H9 (cell line): Measurements from ENCODE around the gene TRMT44. TPM values are rescaled to one million over a fixed set of nuclear protein-coding genes. Genes with fewer than 3 reads are reported as not detected.

ENCODE experiments used
- DNase-seq: peaks from one replicate; pipeline ENCODE4 v3.0.0-alpha.2; 2017
- H2AFZ ChIP-seq: one replicate; pipeline ENCODE4 v1.6.1; 2013; ENCODE audit warnings: mild to moderate bottlenecking, low read length, control low read depth, moderate library complexity
- H2AK5ac ChIP-seq: 2 replicates; pipeline ENCODE4 v1.6.1; 2013; ENCODE audit warnings: low read length, control low read depth, mixed read lengths; ENCODE audit not compliant: insufficient read length
- H2BK120ac ChIP-seq: one replicate; pipeline ENCODE4 v1.6.1; 2013; ENCODE audit warnings: low read depth, mild to moderate bottlenecking, low read length, control low read depth, inconsistent platforms; ENCODE audit not compliant: poor library complexity, severe bottlenecking
- H2BK12ac ChIP-seq: 2 replicates; pipeline ENCODE4 v1.6.1; 2013; ENCODE audit warnings: low read length, control low read depth, mixed read lengths, low read depth; ENCODE audit not compliant: insufficient read length
- H2BK15ac ChIP-seq: 2 replicates; pipeline ENCODE4 v1.6.1; 2013; ENCODE audit warnings: low read depth, low read length, control low read depth
- H2BK20ac ChIP-seq: one replicate; pipeline ENCODE4 v1.6.1; 2013; ENCODE audit warnings: low read depth, mild to moderate bottlenecking, low read length, control low read depth, inconsistent platforms; ENCODE audit not compliant: poor library complexity, severe bottlenecking
- H2BK5ac ChIP-seq: 2 replicates; pipeline ENCODE4 v1.6.1; 2013; ENCODE audit warnings: low read length, control low read depth, mixed read lengths; ENCODE audit not compliant: insufficient read length
- H3K14ac ChIP-seq: 2 replicates; pipeline ENCODE4 v1.6.1; 2013; ENCODE audit warnings: low read length, control low read depth; ENCODE audit not compliant: insufficient read depth
- H3K18ac ChIP-seq: 2 replicates; pipeline ENCODE4 v1.6.1; 2013; ENCODE audit warnings: low read depth, mild to moderate bottlenecking, mixed read lengths, low read length, control low read depth; ENCODE audit not compliant: insufficient read length
- H3K23ac ChIP-seq: 2 replicates; pipeline ENCODE4 v1.6.1; 2013; ENCODE audit warnings: low read length, control low read depth, mixed read lengths, low read depth; ENCODE audit not compliant: insufficient read length
- H3K23me2 ChIP-seq: 2 replicates; pipeline ENCODE4 v1.6.1; 2013; ENCODE audit warnings: low read depth, mild to moderate bottlenecking, mixed read lengths, low read length, control low read depth; ENCODE audit not compliant: insufficient read length, poor library complexity, severe bottlenecking
- H3K27ac ChIP-seq: 2 replicates; pipeline ENCODE4 v1.5.1; 2013; ENCODE audit warnings: low read length, control low read depth, mixed read lengths, low read depth; ENCODE audit not compliant: insufficient read length
- H3K27me3 ChIP-seq: 2 replicates; pipeline ENCODE4 v1.6.1; 2013; ENCODE audit warnings: low read length, control low read depth, inconsistent platforms; ENCODE audit not compliant: insufficient read depth
- H3K4ac ChIP-seq: 2 replicates; pipeline ENCODE4 v1.6.1; 2013; ENCODE audit warnings: low read depth, mild to moderate bottlenecking, control low read depth, inconsistent platforms, low read length, moderate library complexity
- H3K4me1 ChIP-seq: 2 replicates; pipeline ENCODE4 v1.6.1; 2013; ENCODE audit warnings: low read length, control low read depth, inconsistent platforms; ENCODE audit not compliant: insufficient read depth
- H3K4me2 ChIP-seq: 2 replicates; pipeline ENCODE4 v1.6.1; 2013; ENCODE audit warnings: low read length, control low read depth, mixed read lengths; ENCODE audit not compliant: insufficient read length, insufficient read depth
- H3K56ac ChIP-seq: 2 replicates; pipeline ENCODE4 v1.6.1; 2013; ENCODE audit warnings: low read depth, mild to moderate bottlenecking, mixed read lengths, low read length, control low read depth; ENCODE audit not compliant: insufficient read length
- H3K79me1 ChIP-seq: 2 replicates; pipeline ENCODE4 v1.6.1; 2013; ENCODE audit warnings: low read depth, mild to moderate bottlenecking, moderate library complexity, low read length, control low read depth, inconsistent platforms; ENCODE audit not compliant: insufficient read depth, poor library complexity, severe bottlenecking
- H3K79me2 ChIP-seq: 2 replicates; pipeline ENCODE4 v1.6.1; 2013; ENCODE audit warnings: low read length, control low read depth, inconsistent platforms; ENCODE audit not compliant: insufficient read depth
- H3K9ac ChIP-seq: 2 replicates; pipeline ENCODE4 v1.6.1; 2013; ENCODE audit warnings: low read length, control low read depth, mixed read lengths; ENCODE audit not compliant: insufficient read length; ENCODE audit errors: extremely low read depth
- H3K9me3 ChIP-seq: one replicate; pipeline ENCODE4 v1.6.1; 2013; ENCODE audit warnings: low read depth, low read length, inconsistent platforms; ENCODE audit not compliant: control insufficient read depth
- H3T11ph ChIP-seq: one replicate; pipeline ENCODE4 v1.6.1; 2013; ENCODE audit warnings: mild to moderate bottlenecking, low read length, control low read depth, inconsistent platforms
- H4K20me1 ChIP-seq: one replicate; pipeline ENCODE4 v1.6.1; 2013; ENCODE audit not compliant: control insufficient read depth, insufficient read length, insufficient read depth
- H4K5ac ChIP-seq: 2 replicates; pipeline ENCODE4 v1.6.1; 2013; ENCODE audit warnings: low read depth, mild to moderate bottlenecking, mixed read lengths, low read length, control low read depth; ENCODE audit not compliant: insufficient read length
- H4K8ac ChIP-seq: replicated peaks from 2 replicates; pipeline ENCODE4 v1.6.1; 2013; ENCODE audit warnings: low read length, control low read depth, mixed read lengths, low read depth; ENCODE audit not compliant: insufficient read length
- H4K91ac ChIP-seq: 2 replicates; pipeline ENCODE4 v1.6.1; 2013; ENCODE audit warnings: low read depth, mild to moderate bottlenecking, moderate library complexity, mixed read lengths, low read length, control low read depth; ENCODE audit not compliant: insufficient read length
- H3K27ac Mint-ChIP-seq, 3 experiments: 2 replicates in 2 of 3; 3 replicates in 1 of 3; pipeline ENCODE4 v1.8.0; 2020 to 2021; ENCODE audit warnings: mixed read lengths in 3 of 3, mild to moderate bottlenecking in 1 of 3, moderate library complexity in 1 of 3
- H3K27me3 Mint-ChIP-seq: 2 replicates; pipeline ENCODE4 v1.8.0; 2021; ENCODE audit warnings: low read depth, mild to moderate bottlenecking, moderate library complexity, mixed read lengths
- H3K36me3 Mint-ChIP-seq, 3 experiments: 2 replicates in 2 of 3; 3 replicates in 1 of 3; pipeline ENCODE4 v1.8.0; 2020 to 2021; ENCODE audit warnings: low read depth in 3 of 3, mixed read lengths in 3 of 3; ENCODE audit not compliant: insufficient read depth in 1 of 3
- H3K4me1 Mint-ChIP-seq, 2 experiments: 2 replicates each; pipeline ENCODE4 v1.8.0; 2020; ENCODE audit warnings: mixed read lengths in 2 of 2
- H3K4me3 Mint-ChIP-seq, 2 experiments: 2 replicates in 1 of 2; 3 replicates in 1 of 2; pipeline ENCODE4 v1.8.0; 2020 to 2021; ENCODE audit warnings: mild to moderate bottlenecking in 2 of 2, mixed read lengths in 2 of 2, moderate library complexity in 1 of 2
- H3K9me3 Mint-ChIP-seq, 2 experiments: 2 replicates in 1 of 2; 3 replicates in 1 of 2; pipeline ENCODE4 v1.8.0; 2020; ENCODE audit warnings: mild to moderate bottlenecking in 2 of 2, mixed read lengths in 2 of 2, moderate library complexity in 1 of 2
- CTCF ChIP-seq: fragments of 200-600 bp; sonication (generic); conservative IDR thresholded peaks from 3 replicates; pipeline ENCODE4 v1.8.0; 2021; ENCODE audit warnings: antibody characterized with exemption, mild to moderate bottlenecking
- WGBS: extraction: QIAGEN DNeasy Blood & Tissue Kit; methylation state at CpG from one replicate; pipeline ENCODE4 v1.1.7; 2013; ENCODE audit warnings: missing lambda C conversion rate, low lambda C conversion rate, mixed read lengths; ENCODE audit not compliant: insufficient read length; ENCODE audit errors: extremely low coverage; 5-methylcytosine and 5-hydroxymethylcytosine counted together
- total RNA-seq: library from RNA; stranded (reverse); gene quantifications from 2 replicates; pipeline ENCODE4 v1.2.1, GENCODE V29; 2021

The TRMT44 gene
- total RNA-seq, 1 experiment from 2014 or later = 22.8 TPM

GRCh38 chr4:8516061-8516573, 75.5 kb downstream of the TRMT44 start:
- no peak overlapping the region for H4K5ac ChIP-seq
- H3K9ac ChIP-seq = no peak overlapping the region
- H4K8ac ChIP-seq = no peak overlapping the region
- H4K20me1 ChIP-seq = no peaks in the 10 kb centered on the region
- no peak overlapping the region for H3T11ph ChIP-seq
- H3K36me3 Mint-ChIP-seq = peaks cover 11 to 14% (median 14%) of the 10 kb centered on the region in 3 experiments
- H3K23me2 ChIP-seq = no peaks in the 10 kb centered on the region
- H3K4me1 Mint-ChIP-seq = no peaks in the 10 kb centered on the region
- no peaks in the 10 kb centered on the region for H3K4me1 ChIP-seq
- H3K9me3 ChIP-seq = no peaks in the 10 kb centered on the region
- H3K27me3 Mint-ChIP-seq = no peaks in the 10 kb centered on the region
- no peak overlapping the region for H2AFZ ChIP-seq
- WGBS = no CpG with 5 or more reads among the region's 14 CpGs
- no peak overlapping the region for H3K18ac ChIP-seq
- no peak overlapping the region for H3K4me2 ChIP-seq
- H2BK15ac ChIP-seq = no peak overlapping the region
- H3K56ac ChIP-seq = no peak overlapping the region
- no peak overlapping the region for H4K91ac ChIP-seq
- H3K23ac ChIP-seq = no peak overlapping the region
- H2BK20ac ChIP-seq = no peak overlapping the region
- peak overlapping the region in 1 of 3 experiments; percentile 74; a peak in 1 of 7 replicates for H3K27ac Mint-ChIP-seq
- H3K27ac ChIP-seq = no peak overlapping the region
- H3K27me3 ChIP-seq = no peaks in the 10 kb centered on the region
- H3K14ac ChIP-seq = no peak overlapping the region; the same call in 1 of the 2 replicates
- no peak overlapping the region for H2BK120ac ChIP-seq
- H2BK12ac ChIP-seq = no peak overlapping the region
- no peak for DNase-seq
- H2BK5ac ChIP-seq = no peak overlapping the region
- peaks cover 15 to 17% of the 10 kb centered on the region in 2 experiments for H3K9me3 Mint-ChIP-seq
- H3K4me3 Mint-ChIP-seq = no peak overlapping the region
- H3K4ac ChIP-seq = no peak overlapping the region
- H2AK5ac ChIP-seq = no peak overlapping the region
- no peak for TF ChIP-seq CTCF
- H3K79me1 ChIP-seq = no peaks in the 10 kb centered on the region
- no peaks in the 10 kb centered on the region for H3K79me2 ChIP-seq
